B cell (primary cell): Measurements from ENCODE around the gene RABAC1. TPM values are rescaled to one million over a fixed set of nuclear protein-coding genes. Genes with fewer than 3 reads are reported as not detected.

Source experiments
- ATAC-seq: fragments of 200-7000 bp; cut with Tn5 transposase; one replicate; pipeline ENCODE4 v1.10.0; 2021; ENCODE audit warnings: low read depth, mild to moderate bottlenecking, moderate number of reproducible peaks, moderate library complexity
- CTCF ChIA-PET: fragments of 350-600 bp; sonication (Branson Sonifier 250); formaldehyde crosslinking; loops from one replicate; lab custom pipeline; 2021; ENCODE audit warnings: antibody characterized with exemption, inconsistent platforms; lab: Charles Lee
- POLR2A ChIA-PET: fragments of 350-600 bp; sonication (Branson Sonifier 250); formaldehyde crosslinking; loops from one replicate; lab custom pipeline; 2021; ENCODE audit warnings: antibody characterized with exemption; lab: Charles Lee
- DNase-seq: peaks from one replicate; pipeline ENCODE4 v3.0.0; 2013
- H2AFZ ChIP-seq: 2 replicates; pipeline ENCODE4 v1.6.1; 2012; ENCODE audit warnings: mild to moderate bottlenecking, low read depth, low read length; ENCODE audit not compliant: insufficient read depth, poor library complexity, severe bottlenecking
- H3K27ac ChIP-seq, 2 donors: 1 replicate in 1 of 2; 2 replicates in 1 of 2; pipeline ENCODE4 v1.5.1; 2012 to 2013; ENCODE audit warnings: low read length in 2 of 2, mild to moderate bottlenecking in 2 of 2, moderate library complexity in 1 of 2
- H3K27me3 ChIP-seq, 4 experiments: fragments of 200-600 bp in 1 of 4; sonication (generic) in 1 of 4; replicated peaks in 1 of 4; 1 replicate in 2 of 4; 2 replicates in 2 of 4; pipeline versions ENCODE4 v1.6.1 to v1.7.0; 2013 to 2016; ENCODE audit warnings: low read length in 3 of 4, mild to moderate bottlenecking in 2 of 4, mixed read lengths in 1 of 4, moderate library complexity in 1 of 4; ENCODE audit not compliant: insufficient read depth in 4 of 4, control insufficient read depth in 3 of 4; ENCODE audit errors: control extremely low read depth in 1 of 4
- H3K36me3 ChIP-seq, 2 experiments: replicated peaks in 1 of 2; 1 replicate in 1 of 2; 2 replicates in 1 of 2; pipeline versions ENCODE4 v1.6.1 to v1.7.1; 2013; ENCODE audit warnings: low read length in 1 of 2; ENCODE audit not compliant: insufficient read depth in 2 of 2, control insufficient read depth in 1 of 2; ENCODE audit errors: control extremely low read depth in 1 of 2, extremely low read depth in 1 of 2
- H3K4me1 ChIP-seq, 2 donors: fragments of 200-600 bp in 1 of 2; sonication (generic) in 1 of 2; 1 replicate in 1 of 2; 2 replicates in 1 of 2; pipeline versions ENCODE4 v1.5.1 to v1.6.1; 2013 to 2017; ENCODE audit warnings: low read length in 2 of 2; ENCODE audit not compliant: control insufficient read depth in 2 of 2, insufficient read depth in 2 of 2
- H3K4me2 ChIP-seq: replicated peaks from 2 replicates; pipeline ENCODE3; 2012; ENCODE audit warnings: mild to moderate bottlenecking, low read depth, low read length; ENCODE audit not compliant: poor library complexity, severe bottlenecking
- H3K4me3 ChIP-seq, 5 experiments: fragments of 200-600 bp in 1 of 5; sonication (generic) in 1 of 5; 1 replicate in 3 of 5; 2 replicates in 2 of 5; pipeline versions ENCODE4 v1.5.1 to v1.7.0; 2011 to 2016; ENCODE audit warnings: low read length in 4 of 5, mild to moderate bottlenecking in 4 of 5, low read depth in 2 of 5, control low read depth in 1 of 5, moderate library complexity in 1 of 5; ENCODE audit not compliant: insufficient read depth in 1 of 5; ENCODE audit errors: control extremely low read depth in 1 of 5, extremely low read depth in 1 of 5
- H3K79me2 ChIP-seq: fragments of 200-600 bp; sonication (generic); one replicate; pipeline ENCODE4 v1.6.0; 2016; ENCODE audit warnings: low read length; ENCODE audit not compliant: control insufficient read depth, insufficient read depth
- H3K9ac ChIP-seq: fragments of 200-600 bp; sonication (generic); 2 replicates; pipeline ENCODE4 v1.6.1; 2017; ENCODE audit warnings: mild to moderate bottlenecking, low read length, moderate library complexity
- H3K9me3 ChIP-seq, 3 donors: one replicate each; pipeline versions ENCODE4 v1.6.1 to v1.7.1; 2013; ENCODE audit warnings: low read length in 2 of 3; ENCODE audit not compliant: control insufficient read depth in 2 of 3, insufficient read depth in 1 of 3; ENCODE audit errors: control extremely low read depth in 1 of 3
- H4K20me1 ChIP-seq: 2 replicates; pipeline ENCODE4 v1.6.0; 2012; ENCODE audit warnings: mild to moderate bottlenecking, low read length; ENCODE audit not compliant: insufficient read depth, control insufficient read depth, poor library complexity, severe bottlenecking
- H3K27ac Mint-ChIP-seq: one replicate; pipeline ENCODE4 v1.8.0; 2021; ENCODE audit warnings: mixed read lengths
- H3K27me3 Mint-ChIP-seq: one replicate; pipeline ENCODE4 v1.8.0; 2021; ENCODE audit warnings: mixed read lengths
- H3K4me1 Mint-ChIP-seq: one replicate; pipeline ENCODE4 v1.8.0; 2021; ENCODE audit warnings: mixed read lengths
- H3K4me3 Mint-ChIP-seq: one replicate; pipeline ENCODE4 v1.8.0; 2021; ENCODE audit warnings: mixed read lengths
- H3K9me3 Mint-ChIP-seq: one replicate; pipeline ENCODE4 v1.8.0; 2022; ENCODE audit warnings: mixed read lengths; ENCODE audit not compliant: insufficient read depth
- CTCF ChIP-seq: fragments of 200-600 bp; IDR thresholded peaks from one replicate; pipeline ENCODE4 v1.8.0; 2022; ENCODE audit warnings: antibody characterized with exemption, mild to moderate bottlenecking
- EZH2 ChIP-seq: IDR thresholded peaks from 2 replicates; pipeline ENCODE4 v1.6.1; 2012; ENCODE audit warnings: borderline replicate concordance, low read depth, mild to moderate bottlenecking, moderate library complexity, low read length; ENCODE audit not compliant: insufficient read depth, poor library complexity, severe bottlenecking
- WGBS: methylation state at CpG from one replicate; pipeline ENCODE4 v1.1.5; 2013; ENCODE audit warnings: missing lambda C conversion rate; ENCODE audit not compliant: insufficient coverage; 5-methylcytosine and 5-hydroxymethylcytosine counted together
- intact Hi-C: fragments of 100-400 bp; cut with micrococcal nuclease; formaldehyde crosslinking; loops from one replicate; pipeline ENCODE4 v1.10.0; 2022
- polyA plus RNA-seq: library from polyadenylated mRNA; depleted of rRNA; stranded (reverse); fragments of >200 nt; gene quantifications from 2 replicates; pipeline ENCODE4 v1.2.3, GENCODE V29; 2012
- total RNA-seq, 2 donors: library from RNA; stranded (reverse); fragments of 120-200 nt in 1 of 2; gene quantifications; 1 replicate in 1 of 2; 2 replicates in 1 of 2; pipeline versions ENCODE4 v1.2.3 to v1.2.4, GENCODE V29; 2013 to 2022

RABAC1 gene
- total and polyA plus RNA-seq, 2 donors (not counting 1 experiment from before 2014, with no cell fraction given): 146 to 190 TPM

DNA sequence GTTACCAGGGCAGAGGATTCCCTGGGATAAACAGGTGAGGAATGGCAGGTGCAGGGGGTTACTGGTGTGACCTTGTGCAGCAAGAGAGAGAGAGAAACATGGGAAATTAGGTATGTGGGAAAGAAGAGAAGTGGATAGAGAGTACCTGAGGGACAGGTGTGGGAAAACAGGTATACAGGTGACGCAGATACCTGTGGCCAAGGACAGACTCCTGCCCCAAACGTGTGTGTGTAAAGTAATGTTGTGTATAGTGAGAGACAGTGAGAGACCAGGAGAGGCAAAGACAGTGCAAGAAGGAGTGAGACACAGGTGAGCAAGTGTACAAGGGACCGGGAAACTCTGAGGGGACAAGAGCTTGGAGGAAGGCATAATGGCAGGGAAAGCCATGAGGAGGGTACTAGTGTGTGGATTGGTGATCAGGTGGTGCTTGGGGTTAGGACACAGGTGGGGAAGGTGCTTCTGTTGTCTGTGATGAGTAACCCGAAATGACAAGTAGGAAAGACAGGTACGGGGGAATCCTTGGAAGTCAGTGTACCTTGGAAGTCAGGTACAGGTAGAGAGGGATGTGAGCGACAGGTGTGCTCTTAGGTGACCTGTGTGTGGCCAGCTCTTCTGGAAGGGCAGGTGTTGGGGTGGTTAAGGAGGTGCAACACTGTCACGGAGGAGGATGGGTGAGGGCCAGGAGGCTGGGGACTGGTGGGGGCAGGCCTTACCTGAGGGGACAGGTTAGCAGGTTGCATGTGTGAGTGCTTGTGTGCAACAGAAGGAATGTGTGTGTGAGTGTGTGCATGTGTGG, 33.7 kb downstream of the RABAC1 start:
- POLR2A ChIA-PET: interaction anchor here (1.0 kb wide), 1 partner anchor 19 kb away, joined by 3 read pairs; no protein-coding TSS in a partner anchor
- intact Hi-C loops: no loop called here
- no peak for ATAC-seq

More for the DNA sequence above, 33.7 kb downstream of the RABAC1 start:
- 80% methylated on average over 7 of the region's 7 CpGs for WGBS
- H3K4me3 Mint-ChIP-seq: no peak overlapping the region
- CTCF ChIA-PET: interaction anchor here (1.3 kb wide), 1 partner anchor 53 kb away, joined by 4 read pairs; no protein-coding TSS in a partner anchor
- H3K4me1 ChIP-seq: peaks cover 67 to 72% of the 10 kb centered on the region in 2 donors
- no peak for TF ChIP-seq EZH2
- no peak for TF ChIP-seq CTCF
- peaks cover 39% of the 10 kb centered on the region for H3K4me1 Mint-ChIP-seq
- DNase-seq: peak; percentile 22
- H3K4me3 ChIP-seq: no peak overlapping the region
- peaks cover 10% of the 10 kb centered on the region for H3K79me2 ChIP-seq
- H3K27ac Mint-ChIP-seq: no peak overlapping the region
- H2AFZ ChIP-seq: no peak overlapping the region
- peaks cover 20% of the 10 kb centered on the region for H3K27me3 Mint-ChIP-seq
- H3K27me3 ChIP-seq: peaks cover 0 to 48% (median 17%) of the 10 kb centered on the region in 4 experiments
- peaks cover 0 to 10% (median 0%) of the 10 kb centered on the region in 3 donors for H3K9me3 ChIP-seq
- no peaks in the 10 kb centered on the region for H4K20me1 ChIP-seq
- H3K9me3 Mint-ChIP-seq: no peaks in the 10 kb centered on the region
- H3K9ac ChIP-seq: no peak overlapping the region
- H3K36me3 ChIP-seq: no peaks in the 10 kb centered on the region
- H3K27ac ChIP-seq: no peak overlapping the region
- no peak overlapping the region for H3K4me2 ChIP-seq
